Hepatocyte (in vitro differentiated cells): ENCODE results near the gene SLC23A2. TPM values are rescaled to one million over a fixed set of nuclear protein-coding genes. Genes with fewer than 3 reads are reported as not detected.

ENCODE experiments used
- DNase-seq: peaks from one replicate; pipeline ENCODE4 v3.0.0-alpha.2; 2016; ENCODE audit warnings: low spot score
- H2AFZ ChIP-seq: fragments of 200-600 bp; sonication (generic); 2 replicates; pipeline ENCODE4 v1.6.0; 2016; ENCODE audit warnings: antibody characterized with exemption, mild to moderate bottlenecking
- H3K27ac ChIP-seq: fragments of 200-600 bp; sonication (generic); 2 replicates; pipeline ENCODE4 v1.5.1; 2016; ENCODE audit warnings: mild to moderate bottlenecking
- H3K27me3 ChIP-seq: fragments of 200-600 bp; sonication (generic); 2 replicates; pipeline ENCODE4 v1.6.1; 2016
- H3K36me3 ChIP-seq: fragments of 200-600 bp; sonication (generic); replicated peaks from 2 replicates; pipeline ENCODE4 v1.5.1; 2016; ENCODE audit warnings: low read depth; ENCODE audit not compliant: insufficient read depth
- H3K4me1 ChIP-seq: fragments of 200-600 bp; sonication (generic); 2 replicates; pipeline ENCODE4 v1.5.1; 2016; ENCODE audit warnings: mild to moderate bottlenecking, moderate library complexity; ENCODE audit not compliant: insufficient read depth
- H3K4me2 ChIP-seq: fragments of 200-600 bp; sonication (generic); 2 replicates; pipeline ENCODE4 v1.6.0; 2016
- H3K4me3 ChIP-seq: fragments of 200-600 bp; sonication (generic); 2 replicates; pipeline ENCODE4 v1.5.1; 2016; ENCODE audit warnings: mild to moderate bottlenecking
- H3K79me2 ChIP-seq: fragments of 200-600 bp; sonication (generic); 2 replicates; pipeline ENCODE4 v1.6.0; 2017; ENCODE audit warnings: mild to moderate bottlenecking
- H3K9me2 ChIP-seq: fragments of 200-600 bp; sonication (generic); replicated peaks from 2 replicates; pipeline ENCODE4 v1.6.0; 2017; ENCODE audit warnings: mild to moderate bottlenecking; ENCODE audit not compliant: insufficient read depth
- H3K9me3 ChIP-seq: fragments of 200-600 bp; sonication (generic); 2 replicates; pipeline ENCODE4 v1.5.1; 2016; ENCODE audit warnings: low read depth, mild to moderate bottlenecking
- H4K20me1 ChIP-seq: fragments of 200-600 bp; sonication (generic); 2 replicates; pipeline ENCODE4 v1.6.0; 2016; ENCODE audit warnings: mild to moderate bottlenecking; ENCODE audit not compliant: insufficient read depth, poor library complexity, severe bottlenecking
- CTCF ChIP-seq: fragments of 200-600 bp; sonication (generic); IDR thresholded peaks from 2 replicates; pipeline ENCODE4 v1.5.1; 2016; ENCODE audit warnings: antibody characterized with exemption, mild to moderate bottlenecking; ENCODE audit not compliant: poor library complexity
- EZH2 ChIP-seq: fragments of 200-600 bp; sonication (generic); IDR thresholded peaks from 2 replicates; pipeline ENCODE4 v1.6.1; 2016; ENCODE audit warnings: antibody characterized with exemption, mild to moderate bottlenecking, borderline replicate concordance
- EZH2phosphoT487 ChIP-seq: fragments of 200-600 bp; sonication (generic); IDR thresholded peaks from one replicate; pipeline ENCODE4 v1.6.1; 2018; ENCODE audit warnings: antibody characterized with exemption, mild to moderate bottlenecking, low read depth, moderate library complexity; ENCODE audit not compliant: unreplicated experiment, severe bottlenecking
- WGBS: methylation state at CpG from one replicate; pipeline ENCODE4 v1.1.6; 2016; ENCODE audit warnings: low lambda C conversion rate; ENCODE audit errors: missing lambda C conversion rate; 5-methylcytosine and 5-hydroxymethylcytosine counted together
- polyA plus RNA-seq: library from polyadenylated mRNA; unstranded; fragments of >200 nt; fragmentation: Nextera tagmentation; extraction: Ambion mirVana; gene quantifications from 2 replicates; pipeline ENCODE4 v1.2.1, GENCODE V29; 2016
- total RNA-seq: library from RNA; depleted of rRNA; stranded (reverse); fragments of >200 nt; gene quantifications from 2 replicates; pipeline ENCODE4 v1.2.3, GENCODE V29; 2014

The SLC23A2 gene
- total and polyA plus RNA-seq, 2 experiments from 2014 or later: 8.2 to 13.3 TPM

- H3K27ac ChIP-seq: peak overlapping the region; percentile 35
- no peak for DNase-seq
- 66% methylated on average over 4 of the region's 4 CpGs for WGBS
Observed at GRCh38 chr20:4905613-4906012, 95.7 kb downstream of the SLC23A2 start.

DNA sequence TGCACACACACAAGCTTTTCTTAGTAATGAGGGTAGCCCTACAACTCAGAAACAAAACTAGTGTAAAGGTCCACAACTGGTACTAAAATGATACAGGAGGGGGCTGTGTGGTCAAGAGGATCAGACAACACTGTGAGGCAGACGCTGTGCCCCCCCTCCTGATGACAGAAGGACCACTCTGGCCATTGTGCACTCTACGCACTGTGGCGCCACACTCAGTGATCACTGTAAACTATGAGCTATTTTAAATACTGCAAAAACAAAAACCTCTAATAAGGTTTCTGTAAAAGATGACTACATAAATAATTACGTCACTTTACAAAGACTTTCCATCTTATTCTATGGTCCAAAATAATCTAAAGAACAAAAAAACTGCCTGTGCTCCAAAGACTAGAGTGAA lies 96.1 kb downstream of the SLC23A2 start:
- Histone ChIP-seq H3K27ac (no peak overlapping the region), H3K9me3 (no peaks in the 10 kb centered on the region), H3K4me1 (peaks cover 3% of the 10 kb centered on the region), H3K4me3 (no peak overlapping the region), H3K27me3 (no peaks in the 10 kb centered on the region), H3K9me2 (no peaks in the 10 kb centered on the region), H3K36me3 (no peaks in the 10 kb centered on the region), H2AFZ (no peak overlapping the region), H3K4me2 (no peak overlapping the region), H3K79me2 (no peaks in the 10 kb centered on the region), H4K20me1 (no peaks in the 10 kb centered on the region)
- no peak for DNase-seq
- 87% methylated on average over 4 of the region's 4 CpGs for WGBS
- TF ChIP-seq CTCF (no peak), EZH2phosphoT487 (no peak), EZH2 (no peak)

More at GRCh38 chr20:4905613-4906012, 95.7 kb downstream of the SLC23A2 start:
- Histone ChIP-seq H3K9me2 (no peaks in the 10 kb centered on the region), H3K4me1 (peaks cover 3% of the 10 kb centered on the region), H3K79me2 (no peaks in the 10 kb centered on the region), H2AFZ (no peak overlapping the region), H3K36me3 (no peaks in the 10 kb centered on the region), H3K9me3 (no peaks in the 10 kb centered on the region), H3K4me3 (no peak overlapping the region), H4K20me1 (no peaks in the 10 kb centered on the region), H3K27me3 (no peaks in the 10 kb centered on the region), H3K4me2 (no peak overlapping the region)
- no peak for TF ChIP-seq EZH2
- no peak for TF ChIP-seq CTCF
- no peak for TF ChIP-seq EZH2phosphoT487

DNA sequence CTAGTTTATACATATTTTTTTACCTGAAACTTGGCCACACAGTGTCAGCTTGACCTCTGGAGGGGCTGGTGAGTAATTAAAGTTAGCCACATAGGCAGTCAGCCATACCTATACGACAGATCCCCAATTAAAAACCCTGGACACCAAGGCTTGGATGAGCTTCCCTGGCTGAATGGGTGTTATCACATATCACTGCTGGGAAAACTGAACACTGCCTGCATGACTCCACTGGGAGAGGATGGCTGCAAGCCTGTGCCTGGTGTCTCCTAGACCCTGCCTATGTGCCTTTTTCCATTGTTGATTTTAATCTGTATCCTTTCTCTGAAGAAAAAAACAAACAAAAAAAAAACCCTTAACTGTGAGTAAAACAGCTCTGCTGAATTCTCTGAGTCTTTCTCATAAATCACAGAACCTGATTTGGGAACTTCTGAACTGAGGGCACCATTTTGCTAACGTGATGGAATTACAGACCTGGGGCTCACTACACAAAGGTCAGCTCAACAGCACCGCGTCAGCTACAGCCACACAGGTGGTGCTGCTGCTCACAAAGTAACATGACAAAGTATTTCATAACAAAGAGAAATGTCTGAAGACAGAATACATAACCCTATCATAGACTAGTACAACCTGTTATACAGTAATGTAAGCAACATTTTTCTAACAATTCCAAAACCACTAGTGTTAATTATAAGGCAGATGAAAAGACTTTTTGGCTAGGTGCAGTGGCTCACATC lies 97.0 kb downstream of the SLC23A2 start:
- Histone ChIP-seq H4K20me1 (no peaks in the 10 kb centered on the region), H3K79me2 (no peaks in the 10 kb centered on the region), H3K4me3 (no peak overlapping the region), H3K4me2 (no peak overlapping the region), H2AFZ (no peak overlapping the region), H3K36me3 (no peaks in the 10 kb centered on the region), H3K9me3 (no peaks in the 10 kb centered on the region), H3K27ac (no peak overlapping the region), H3K4me1 (peaks cover 3% of the 10 kb centered on the region), H3K9me2 (no peaks in the 10 kb centered on the region), H3K27me3 (no peaks in the 10 kb centered on the region)
- 89% methylated on average over 4 of the region's 4 CpGs for WGBS
- TF ChIP-seq CTCF (no peak), EZH2phosphoT487 (no peak), EZH2 (no peak)
- DNase-seq: no peak
